Muscle layer of duodenum (tissue), 2 donors: ENCODE results near the gene PRELID1.

Source experiments
- H3K27ac ChIP-seq: one replicate; pipeline ENCODE4 v1.7.0; 2013; ENCODE audit warnings: mild to moderate bottlenecking, low read length
- H3K27me3 ChIP-seq: one replicate; pipeline ENCODE4 v1.7.0; 2013; ENCODE audit warnings: low read depth, mild to moderate bottlenecking, control low read depth, low read length
- H3K36me3 ChIP-seq, 2 donors: one replicate each; pipeline ENCODE4 v1.7.0; 2013; ENCODE audit warnings: low read length in 2 of 2, control low read depth in 1 of 2, mild to moderate bottlenecking in 1 of 2; ENCODE audit not compliant: insufficient read depth in 2 of 2, control insufficient read depth in 1 of 2
- H3K4me1 ChIP-seq, 2 donors: one replicate each; pipeline ENCODE4 v1.7.0; 2013; ENCODE audit warnings: low read length in 2 of 2, mild to moderate bottlenecking in 2 of 2, control low read depth in 1 of 2, moderate library complexity in 1 of 2; ENCODE audit not compliant: insufficient read depth in 2 of 2, control insufficient read depth in 1 of 2
- H3K4me3 ChIP-seq, 2 donors: one replicate each; pipeline ENCODE4 v1.7.0; 2013; ENCODE audit warnings: low read length in 2 of 2, low read depth in 1 of 2, mild to moderate bottlenecking in 1 of 2
- H3K9me3 ChIP-seq, 2 donors: one replicate each; pipeline ENCODE4 v1.7.0; 2013; ENCODE audit warnings: low read length in 2 of 2, control low read depth in 1 of 2, mild to moderate bottlenecking in 1 of 2; ENCODE audit not compliant: control insufficient read depth in 1 of 2
- donor health status: healthy.

PRELID1 gene

GRCh38 chr5:177355162-177355867 lies 51.7 kb downstream of the PRELID1 start:
- H3K4me3 ChIP-seq, result no peak overlapping the region
- H3K36me3 ChIP-seq, result no peaks in the 10 kb centered on the region
- H3K27ac ChIP-seq, result no peak overlapping the region
- H3K4me1 ChIP-seq, result peaks cover 5 to 14% of the 10 kb centered on the region in 2 donors
- no peaks in the 10 kb centered on the region for H3K9me3 ChIP-seq
- no peaks in the 10 kb centered on the region for H3K27me3 ChIP-seq

- no peak overlapping the region for H3K4me3 ChIP-seq
- no peaks in the 10 kb centered on the region for H3K9me3 ChIP-seq
- peaks cover under 1 to 9% of the 10 kb centered on the region in 2 donors for H3K4me1 ChIP-seq
- H3K27ac ChIP-seq, result no peak overlapping the region
- no peaks in the 10 kb centered on the region for H3K27me3 ChIP-seq
- no peaks in the 10 kb centered on the region for H3K36me3 ChIP-seq
These were observed 52.2 kb downstream of the PRELID1 start for GRCh38 chr5:177355868-177356168.
